Astrocyte of the spinal cord (primary cell): ENCODE results near the gene ZNF785.

Experiments
- DNase-seq: peaks from one replicate; pipeline ENCODE4 v3.0.0; 2011; ENCODE audit warnings: low read depth, low spot score
- H3K4me3 ChIP-seq: 2 replicates; pipeline ENCODE4 v1.5.1; 2011; ENCODE audit warnings: low read depth, mild to moderate bottlenecking, low read length, moderate library complexity
- CTCF ChIP-seq: IDR thresholded peaks from 2 replicates; pipeline ENCODE4 v1.5.1; 2012; ENCODE audit warnings: low read depth, mild to moderate bottlenecking, low read length, inconsistent platforms
- in situ Hi-C: cut with HindIII; loops from 2 replicates; pipeline ENCODE4 v1.10.0; 2017; ENCODE audit warnings: low sequenced_read_pairs

ZNF785 gene

GRCh38 chr16:30557707-30557956 lies 27.9 kb downstream of the ZNF785 start:
- H3K4me3 ChIP-seq: peak overlapping the region; percentile 65
- no peak for DNase-seq
- no peak for TF ChIP-seq CTCF
- in situ Hi-C loops: no loop called here

- no peak overlapping the region for H3K4me3 ChIP-seq
- TF ChIP-seq CTCF: no peak
- in situ Hi-C loops: no loop called here
- no peak for DNase-seq
These were observed 29.4 kb downstream of the ZNF785 start for GRCh38 chr16:30556125-30556473.

- H3K4me3 ChIP-seq: no peak overlapping the region
- in situ Hi-C loops: no loop called here
- no peak for TF ChIP-seq CTCF
These were observed 30.0 kb downstream of the ZNF785 start for GRCh38 chr16:30555315-30556124.

GRCh38 chr16:30554557-30555314 lies 30.8 kb downstream of the ZNF785 start:
- DNase-seq: no peak
- no peak for TF ChIP-seq CTCF
- H3K4me3 ChIP-seq: no peak overlapping the region
- in situ Hi-C loops: no loop called here

More at GRCh38 chr16:30555315-30556124, 30.0 kb downstream of the ZNF785 start:
- DNase-seq: no peak

GRCh38 chr16:30553393-30553899 lies 32.1 kb downstream of the ZNF785 start:
- H3K4me3 ChIP-seq: no peak overlapping the region
- no peak for TF ChIP-seq CTCF
- in situ Hi-C loops: no loop called here
- no peak for DNase-seq

GRCh38 chr16:30552956-30553355 lies 32.5 kb downstream of the ZNF785 start:
- TF ChIP-seq CTCF: no peak
- no peak for DNase-seq
- no peak overlapping the region for H3K4me3 ChIP-seq
- in situ Hi-C loops: no loop called here
